GM12878 (cell line): ENCODE measurements around the gene COL18A1. TPM values are rescaled to one million over a fixed set of nuclear protein-coding genes. Genes with fewer than 3 reads are reported as not detected.

Source experiments
- BCLAF1 ChIP-seq: fragments of 450-650 bp; IDR thresholded peaks from 2 replicates; pipeline ENCODE4 v1.6.1; 2017; ENCODE audit warnings: antibody characterized with exemption, mild to moderate bottlenecking, moderate library complexity
- BMI1 ChIP-seq: fragments of 450-650 bp; IDR thresholded peaks from 2 replicates; pipeline ENCODE4 v1.6.1; 2016; ENCODE audit warnings: mild to moderate bottlenecking, moderate library complexity, borderline replicate concordance
- HSF1 ChIP-seq: fragments of 150-350 bp; IDR thresholded peaks from 2 replicates; pipeline ENCODE4 v1.6.1; 2014; ENCODE audit warnings: mild to moderate bottlenecking, low read depth, low read length
- JUND ChIP-seq: IDR thresholded peaks from 2 replicates; pipeline ENCODE4 v1.6.1; 2012; ENCODE audit warnings: low read depth, mild to moderate bottlenecking, low read length, improper control_type of control experiment, moderate library complexity
- RELB ChIP-seq: fragments of 450-650 bp; IDR thresholded peaks from 2 replicates; pipeline ENCODE4 v1.6.1; 2017; ENCODE audit warnings: low read depth, mild to moderate bottlenecking, moderate library complexity
- SMAD1 ChIP-seq: fragments of 450-650 bp; IDR thresholded peaks from 2 replicates; pipeline ENCODE4 v1.6.1; 2018; ENCODE audit warnings: mild to moderate bottlenecking, low read depth; ENCODE audit not compliant: partially characterized antibody
- ZZZ3 ChIP-seq: IDR thresholded peaks from 2 replicates; pipeline ENCODE4 v1.6.1; 2011; ENCODE audit warnings: low read depth; ENCODE audit not compliant: control insufficient read depth, insufficient read length
- polyA plus RNA-seq, 11 experiments: library from polyadenylated mRNA; depleted of rRNA in 4 of 11; unstranded in 6 of 11; stranded (reverse) in 5 of 11; fragments of >200 nt; fragmentation: Nextera tagmentation in 4 of 11; fragmentation: Illumina TruSeq in 1 of 11; extraction: Ambion mirVana in 4 of 11; extraction: Trizol in 1 of 11; gene quantifications; 1 replicate in 1 of 11; 2 replicates in 10 of 11; pipeline versions ENCODE4 v1.2.1 to v1.2.3, GENCODE V29; 2011 to 2016; ENCODE audit warnings: inconsistent platforms in 2 of 11, missing spikeins in 2 of 11, low read depth in 1 of 11
- total RNA-seq, 4 experiments: library from RNA; depleted of rRNA in 3 of 4; stranded (reverse); fragments of >200 nt in 3 of 4; fragmentation: Illumina TruSeq in 1 of 4; extraction: Trizol in 1 of 4; gene quantifications; 2 replicates each; pipeline versions ENCODE4 v1.2.1 to v1.2.3, GENCODE V29; 2013 to 2021

The COL18A1 gene
- total and polyA plus RNA-seq, 10 of the 15 experiments (the other 5 are each of a cell fraction or from before 2014, with no cell fraction given) = under 0.01 to 0.49 (median 0.09) TPM; not detected in 3

- TF ChIP-seq ZZZ3 (no peak), RELB (no peak), SMAD1 (no peak), JUND (no peak), HSF1 (no peak), BMI1 (no peak), BCLAF1 (no peak)
- TF ChIP-seq, all 136 proteins: peak for 0
These were observed 66.7 kb downstream of the COL18A1 start (continued) for GRCh38 chr21:45471525-45472221.
